HG03342 (cell line): Measurements from ENCODE around the gene ARL11.
"Not testable (repeated sequence)": the region's sequence is repeated elsewhere in the genome, so short reads cannot be mapped to it uniquely, and the experiment has no call there.

Experiments
- ATAC-seq: cut with Tn5 transposase; IDR thresholded peaks from one replicate; pipeline ENCODE4 v1.9.1; 2021; ENCODE audit warnings: mild to moderate bottlenecking, moderate library complexity; ENCODE audit not compliant: unreplicated experiment

ARL11 gene

GRCh38 chr13:49612042-49612441 lies 16.3 kb upstream of the ARL11 start:
- ATAC-seq, result not testable (repeated sequence)

GRCh38 chr13:49615836-49616675 lies 12.3 kb upstream of the ARL11 start:
- ATAC-seq, result no peak

- no peak for ATAC-seq
Measured at GRCh38 chr13:49616676-49617065, 11.6 kb upstream of the ARL11 start.

- ATAC-seq, result peak; percentile 81
Measured at GRCh38 chr13:49620170-49620621, 8.1 kb upstream of the ARL11 start.

- ATAC-seq, result no peak
Measured at GRCh38 chr13:49622174-49622946, 5.9 kb upstream of the ARL11 start.

- ATAC-seq, result no peak
Measured at GRCh38 chr13:49624229-49624628, 4.1 kb upstream of the ARL11 start.

GRCh38 chr13:49625392-49626079 lies 2.8 kb upstream of the ARL11 start:
- no peak for ATAC-seq

- ATAC-seq, result no peak
Measured at GRCh38 chr13:49629196-49629938, 1.1 kb downstream of the ARL11 start.

GRCh38 chr13:49629947-49630346 lies 1.6 kb downstream of the ARL11 start:
- ATAC-seq, result no peak

GRCh38 chr13:49630580-49630979 lies 2.3 kb downstream of the ARL11 start:
- ATAC-seq, result no peak

- no peak for ATAC-seq
Measured at GRCh38 chr13:49632156-49632555, 3.8 kb downstream of the ARL11 start.

- no peak for ATAC-seq
Measured at GRCh38 chr13:49633710-49634109, 5.4 kb downstream of the ARL11 start.

GRCh38 chr13:49635599-49636433 lies 7.5 kb downstream of the ARL11 start:
- ATAC-seq, result no peak

- ATAC-seq, result no peak
Measured at GRCh38 chr13:49636705-49637104, 8.4 kb downstream of the ARL11 start.

- ATAC-seq, result no peak
Measured at GRCh38 chr13:49638030-49638743, 9.9 kb downstream of the ARL11 start.

GRCh38 chr13:49638744-49639072 lies 10.4 kb downstream of the ARL11 start:
- ATAC-seq, result no peak

GRCh38 chr13:49641801-49642291 lies 13.5 kb downstream of the ARL11 start:
- no peak for ATAC-seq

GRCh38 chr13:49643035-49643646 lies 14.8 kb downstream of the ARL11 start:
- peak; percentile 53 for ATAC-seq

GRCh38 chr13:49645451-49645850 lies 17.1 kb downstream of the ARL11 start:
- ATAC-seq, result no peak
